A549 (cell line): Measurements from ENCODE around the gene RABGAP1. TPM values are rescaled to one million over a fixed set of nuclear protein-coding genes. Genes with fewer than 3 reads are reported as not detected.
A peak's percentile ranks its signal among the peaks of the same experiment; 100 is the strongest.

Experiments used
- ATAC-seq, 2 experiments: fragments of 200-7000 bp in 1 of 2; fragments of >200 bp in 1 of 2; cut with Nextera tagmentation in 1 of 2; cut with Tn5 transposase in 1 of 2; 3 replicates each; pipeline versions ENCODE4 v1.8.0 to v1.9.1; 2018 to 2020; ENCODE audit warnings: mild to moderate bottlenecking in 1 of 2, moderate library complexity in 1 of 2
- CTCF ChIA-PET: fragments of 300-600 bp; sonication (Branson Sonifier 250); formaldehyde crosslinking; extraction: SDS; loops from one replicate; lab custom pipeline; 2021; ENCODE audit warnings: antibody characterized with exemption, inconsistent platforms; lab: Yijun Ruan, JAX
- POLR2A ChIA-PET: fragments of 350-600 bp; formaldehyde crosslinking; extraction: SDS; loops from one replicate; lab custom pipeline; 2021; ENCODE audit warnings: antibody characterized with exemption, inconsistent platforms; lab: Yijun Ruan, JAX
- DNase-seq, 2 experiments: peaks; one replicate each; pipeline versions ENCODE4 v3.0.0 to v3.0.0-alpha.2; 2011 to 2016; ENCODE audit warnings: low read depth in 1 of 2, low spot score in 1 of 2
- FAIRE-seq: peaks from 2 replicates; lab custom pipeline; 2011; peaks lifted over from hg19 to GRCh38; lab: Jason Lieb, UNC
- H3K27ac ChIP-seq, 2 experiments: fragments of >200 bp; sonication (Bioruptor Twin); formaldehyde crosslinking; 3 replicates each; pipeline ENCODE4 v1.5.1; 2016 to 2017
- H3K4me1 ChIP-seq: fragments of >200 bp; sonication (Bioruptor Twin); formaldehyde crosslinking; 3 replicates; pipeline ENCODE4 v1.6.1; 2016
- H3K4me2 ChIP-seq: fragments of >200 bp; sonication (Bioruptor Twin); formaldehyde crosslinking; 3 replicates; pipeline ENCODE4 v1.6.1; 2016
- H3K4me3 ChIP-seq: fragments of >200 bp; sonication (Bioruptor Twin); formaldehyde crosslinking; 3 replicates; pipeline ENCODE4 v1.5.1; 2016
- H3K9me3 ChIP-seq: fragments of >200 bp; sonication (Bioruptor Twin); formaldehyde crosslinking; 3 replicates; pipeline ENCODE4 v1.6.1; 2016
- CBX2 ChIP-seq: fragments of 200-600 bp; sonication (generic); IDR thresholded peaks from 2 replicates; pipeline ENCODE4 v1.6.1; 2016; ENCODE audit warnings: low read depth, mild to moderate bottlenecking, borderline replicate concordance
- CEBPB ChIP-seq, 2 experiments: fragments of >200 bp in 1 of 2; sonication (Bioruptor Twin) in 1 of 2; formaldehyde crosslinking in 1 of 2; IDR thresholded peaks; 2 replicates each; pipeline ENCODE4 v1.6.1; 2012 to 2016
- CHD2 ChIP-seq: fragments of 150-350 bp; IDR thresholded peaks from 2 replicates; pipeline ENCODE4 v1.6.1; 2014; ENCODE audit warnings: low read length; ENCODE audit not compliant: partially characterized antibody
- EHMT2 ChIP-seq: fragments of 200-600 bp; sonication (generic); IDR thresholded peaks from 2 replicates; pipeline ENCODE4 v1.6.1; 2016; ENCODE audit warnings: antibody characterized with exemption, low read depth, mild to moderate bottlenecking, moderate library complexity
- EP300 ChIP-seq, 2 experiments: fragments of >200 bp; sonication (Bioruptor Twin); formaldehyde crosslinking; IDR thresholded peaks; 2 replicates in 1 of 2; 3 replicates in 1 of 2; pipeline ENCODE4 v1.6.1; 2016 to 2017
- FOSL2 ChIP-seq, 2 experiments: fragments of 450-650 bp in 1 of 2; fragments of >200 bp in 1 of 2; sonication (Bioruptor Twin) in 1 of 2; formaldehyde crosslinking; IDR thresholded peaks; 2 replicates each; pipeline versions ENCODE4 v1.5.0 to v1.6.1; 2016 to 2020; ENCODE audit warnings: mild to moderate bottlenecking in 1 of 2, moderate library complexity in 1 of 2
- GATA3 ChIP-seq: IDR thresholded peaks from 2 replicates; pipeline ENCODE4 v1.6.1; 2012; ENCODE audit warnings: borderline replicate concordance
- HDAC2 ChIP-seq: fragments of 200-600 bp; sonication (generic); IDR thresholded peaks from 2 replicates; pipeline ENCODE4 v1.6.1; 2016
- HOXB5 ChIP-seq: fragments of 250-450 bp; sonication (Bioruptor Pico); IDR thresholded peaks from 2 replicates; pipeline ENCODE4 v1.5.0; 2020; ENCODE audit warnings: mild to moderate bottlenecking, moderate library complexity
- JUN ChIP-seq, 2 experiments: fragments of >200 bp; sonication (Bioruptor Twin); formaldehyde crosslinking; IDR thresholded peaks; 2 replicates in 1 of 2; 3 replicates in 1 of 2; pipeline ENCODE4 v1.6.1; 2016 to 2017
- JUNB ChIP-seq: fragments of >200 bp; sonication (Bioruptor Twin); formaldehyde crosslinking; IDR thresholded peaks from 2 replicates; pipeline ENCODE4 v1.6.1; 2016
- MAFK ChIP-seq: fragments of 450-650 bp; IDR thresholded peaks from 2 replicates; pipeline ENCODE4 v1.6.1; 2014; ENCODE audit not compliant: partially characterized antibody
- MAZ ChIP-seq: fragments of 150-350 bp; IDR thresholded peaks from 2 replicates; pipeline ENCODE4 v1.6.1; 2014; ENCODE audit warnings: antibody characterized with exemption, low read depth, low read length, borderline replicate concordance
- MYC ChIP-seq: IDR thresholded peaks from 2 replicates; pipeline ENCODE4 v1.6.1; 2012; ENCODE audit warnings: mild to moderate bottlenecking, inconsistent platforms, low read length, improper control_type of control experiment, borderline replicate concordance
- NPAS2 ChIP-seq: fragments of 250-450 bp; sonication (Bioruptor Pico); IDR thresholded peaks from 2 replicates; pipeline ENCODE4 v1.8.0; 2022; ENCODE audit warnings: mild to moderate bottlenecking, moderate library complexity, borderline replicate concordance
- PHF8 ChIP-seq: fragments of 200-600 bp; sonication (generic); IDR thresholded peaks from 2 replicates; pipeline ENCODE4 v1.6.1; 2016; ENCODE audit warnings: low read depth, mild to moderate bottlenecking, antibody characterized with exemption, moderate library complexity, borderline replicate concordance
- RARB ChIP-seq: fragments of 250-450 bp; sonication (Bioruptor Pico); IDR thresholded peaks from 2 replicates; pipeline ENCODE4 v1.8.0; 2021; ENCODE audit warnings: mild to moderate bottlenecking, moderate library complexity
- RCOR1 ChIP-seq: fragments of 150-350 bp; IDR thresholded peaks from 2 replicates; pipeline ENCODE4 v1.6.1; 2014; ENCODE audit warnings: antibody characterized with exemption, low read length, low read depth
- RNF2 ChIP-seq: fragments of 200-600 bp; sonication (generic); IDR thresholded peaks from 2 replicates; pipeline ENCODE4 v1.6.1; 2016; ENCODE audit warnings: low read depth, mild to moderate bottlenecking, antibody characterized with exemption, moderate library complexity, borderline replicate concordance
- TFCP2L1 ChIP-seq: fragments of 250-450 bp; sonication (Bioruptor Pico); IDR thresholded peaks from 2 replicates; pipeline ENCODE4 v1.5.0; 2021; ENCODE audit warnings: mild to moderate bottlenecking
- TP53 ChIP-seq: fragments of 250-450 bp; sonication (Bioruptor Pico); IDR thresholded peaks from 2 replicates; pipeline ENCODE4 v1.5.0; 2021; ENCODE audit warnings: mild to moderate bottlenecking, moderate library complexity
- ZNF302 ChIP-seq: fragments of 250-450 bp; sonication (Bioruptor Pico); IDR thresholded peaks from 2 replicates; pipeline ENCODE4 v1.9.0; 2021; ENCODE audit warnings: inconsistent platforms, mild to moderate bottlenecking, moderate library complexity
- ZSCAN20 ChIP-seq: fragments of 250-450 bp; sonication (Bioruptor Pico); IDR thresholded peaks from 2 replicates; pipeline ENCODE4 v1.8.0; 2022; ENCODE audit warnings: mild to moderate bottlenecking, moderate library complexity
- WGBS: methylation state at CpG from one replicate; pipeline ENCODE4 v1.1.6; 2017; ENCODE audit errors: missing lambda C conversion rate; 5-methylcytosine and 5-hydroxymethylcytosine counted together
- polyA plus RNA-seq, 4 experiments: library from polyadenylated mRNA; depleted of rRNA in 3 of 4; stranded (reverse); fragments of >200 nt; fragmentation: RNase III in 1 of 4; extraction: RNeasy Plus Mini Kit Qiagen cat#74134 plus additional on column Dnase treatment in 1 of 4; gene quantifications; 2 replicates in 3 of 4; 3 replicates in 1 of 4; pipeline ENCODE4 v1.2.3, GENCODE V29; 2011 to 2017
- TF ChIP-seq, protein P1 (sequence below): IDR thresholded peaks from 2 replicates; pipeline ENCODE4 v1.6.1; 2012
- TF ChIP-seq, protein P2 (sequence below): fragments of 450-650 bp; IDR thresholded peaks from 2 replicates; pipeline ENCODE4 v1.6.1; 2014; ENCODE audit warnings: antibody characterized with exemption
- TF ChIP-seq, protein P3 (sequence below): fragments of >200 bp; sonication (Bioruptor Twin); formaldehyde crosslinking; IDR thresholded peaks from 2 replicates; pipeline ENCODE4 v1.6.1; 2016
- TF ChIP-seq, protein P4 (sequence below): fragments of 200-600 bp; sonication (generic); IDR thresholded peaks from 2 replicates; pipeline ENCODE4 v1.6.1; 2016; ENCODE audit warnings: antibody characterized with exemption, mild to moderate bottlenecking, moderate library complexity

RABGAP1 gene
- polyA plus RNA-seq, 2 of the 4 experiments (the other 2 are of a cell fraction), result 17.5 to 39.9 TPM

DNA sequence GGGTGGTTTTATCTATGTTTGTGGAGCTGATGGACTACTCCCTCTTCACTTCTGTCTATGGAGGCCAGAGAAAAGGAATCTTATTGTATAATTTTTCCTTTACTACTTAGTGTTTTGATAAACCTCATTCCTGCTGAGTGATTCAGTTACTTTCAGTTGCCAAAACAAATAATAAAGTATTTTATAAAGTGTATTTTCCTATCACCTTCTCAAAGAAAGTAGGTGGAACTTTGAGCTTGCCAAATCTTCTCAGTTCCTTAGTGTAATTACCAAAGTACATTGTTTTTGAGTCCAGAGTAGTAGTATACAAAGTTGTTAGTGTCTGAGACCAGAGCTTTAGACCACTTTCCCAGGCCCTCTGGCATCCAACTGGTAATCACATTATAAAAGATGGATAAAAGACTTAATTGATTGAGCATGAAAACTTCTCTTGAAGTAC lies 13.5 kb downstream of the RABGAP1 start:
- DNase-seq, result no peak
- POLR2A ChIA-PET, result interaction anchor here (0.8 to 1.2 kb wide), 2 partner anchors 14 to 49 kb away, joined by 3 to 4 read pairs; partner anchors contain the start of gene RC3H2
- no peak for TF ChIP-seq RARB (CRISPR knock-in tag)
- TF ChIP-seq MYC, result no peak
- TF ChIP-seq, protein P1, sequence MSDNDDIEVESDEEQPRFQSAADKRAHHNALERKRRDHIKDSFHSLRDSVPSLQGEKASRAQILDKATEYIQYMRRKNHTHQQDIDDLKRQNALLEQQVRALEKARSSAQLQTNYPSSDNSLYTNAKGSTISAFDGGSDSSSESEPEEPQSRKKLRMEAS, result no peak
- TF ChIP-seq, protein P2, sequence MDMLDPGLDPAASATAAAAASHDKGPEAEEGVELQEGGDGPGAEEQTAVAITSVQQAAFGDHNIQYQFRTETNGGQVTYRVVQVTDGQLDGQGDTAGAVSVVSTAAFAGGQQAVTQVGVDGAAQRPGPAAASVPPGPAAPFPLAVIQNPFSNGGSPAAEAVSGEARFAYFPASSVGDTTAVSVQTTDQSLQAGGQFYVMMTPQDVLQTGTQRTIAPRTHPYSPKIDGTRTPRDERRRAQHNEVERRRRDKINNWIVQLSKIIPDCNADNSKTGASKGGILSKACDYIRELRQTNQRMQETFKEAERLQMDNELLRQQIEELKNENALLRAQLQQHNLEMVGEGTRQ, result no peak
- TF ChIP-seq RNF2, result no peak
- TF ChIP-seq, protein P3, sequence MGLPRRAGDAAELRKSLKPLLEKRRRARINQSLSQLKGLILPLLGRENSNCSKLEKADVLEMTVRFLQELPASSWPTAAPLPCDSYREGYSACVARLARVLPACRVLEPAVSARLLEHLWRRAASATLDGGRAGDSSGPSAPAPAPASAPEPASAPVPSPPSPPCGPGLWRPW, result no peak
- TF ChIP-seq ZNF302 (CRISPR knock-in tag), result no peak
- no peak for TF ChIP-seq PHF8
- no peak for TF ChIP-seq CEBPB (IDR thresholded peaks at IDR 0.05)
- no peak for TF ChIP-seq TFCP2L1 (CRISPR knock-in tag)
- no peak for TF ChIP-seq EHMT2
- no peak for TF ChIP-seq HOXB5 (CRISPR knock-in tag)
- TF ChIP-seq MAFK, result no peak
- TF ChIP-seq HDAC2, result no peak

DNA sequence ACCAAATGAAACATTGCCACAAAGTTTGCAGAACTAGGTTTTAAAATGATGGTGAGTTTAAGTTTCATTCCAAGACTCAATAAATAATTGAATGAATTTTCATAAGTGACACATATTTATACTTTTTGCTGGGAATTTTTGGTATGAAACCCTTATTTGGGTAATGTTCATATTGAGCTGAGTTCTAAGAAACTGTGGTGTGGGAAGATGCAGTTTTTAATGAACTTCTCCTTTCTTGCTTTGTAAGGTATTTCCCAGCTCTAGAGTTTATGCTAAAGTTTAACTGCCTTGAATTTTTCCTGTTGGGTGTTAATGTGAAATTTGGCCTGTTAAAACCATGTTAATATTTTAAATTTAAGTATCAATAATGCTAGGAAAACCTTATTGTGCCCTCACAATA lies 15.1 kb downstream of the RABGAP1 start:
- ChIA-PET CTCF (interaction anchor here (0.8 kb wide), 1 partner anchor 13 kb away, joined by 3 read pairs; no protein-coding TSS in a partner anchor), POLR2A (interaction anchor here (0.7 kb wide), 1 partner anchor 128 kb away, joined by 5 read pairs; no protein-coding TSS in a partner anchor)
- no peak overlapping the region for H3K4me2 ChIP-seq
- peaks cover 16% of the 10 kb centered on the region for H3K4me1 ChIP-seq
- ATAC-seq, result no peak
- no peaks in the 10 kb centered on the region for H3K9me3 ChIP-seq
- no peak for TF ChIP-seq FOSL2 (IDR thresholded peaks at IDR 0.05)
- TF ChIP-seq FOSL2 (CRISPR knock-in tag; IDR thresholded peaks at IDR 0.05), result no peak
- no peak for TF ChIP-seq CHD2
- H3K4me3 ChIP-seq, result no peak overlapping the region
- no peak overlapping the region for H3K27ac ChIP-seq
- no peak for FAIRE-seq
- DNase-seq, result no peak

More for the DNA sequence above, 13.5 kb downstream of the RABGAP1 start:
- Histone ChIP-seq H3K27ac (no peak overlapping the region), H3K9me3 (no peaks in the 10 kb centered on the region), H3K4me3 (no peak overlapping the region), H3K4me1 (peaks cover 16% of the 10 kb centered on the region), H3K4me2 (peak overlapping the region; percentile 52)
- ATAC-seq, result no peak
- CTCF ChIA-PET, result interaction anchor here (0.6 kb wide), 1 partner anchor 37 kb away, joined by 3 read pairs; no protein-coding TSS in a partner anchor
- FAIRE-seq, result no peak

DNA sequence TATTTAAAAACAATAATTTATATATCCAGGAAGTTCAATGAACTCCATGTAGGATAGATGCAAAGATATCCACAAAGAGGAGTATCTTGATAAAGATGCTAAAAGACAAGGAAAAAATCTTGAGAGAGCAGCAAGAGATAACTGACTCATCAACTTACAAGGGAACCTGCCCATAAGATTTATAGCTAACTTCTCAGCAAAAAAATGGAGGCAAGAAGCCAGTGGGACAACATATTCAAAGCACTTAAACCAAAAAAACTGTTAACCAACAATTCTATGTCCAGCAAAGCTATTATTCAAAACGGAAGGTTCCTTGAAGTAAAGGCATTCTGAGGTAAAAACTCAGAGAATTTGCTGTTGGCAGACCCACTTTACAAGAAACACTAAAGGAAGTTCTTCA lies 20.3 kb downstream of the RABGAP1 start:
- no peaks in the 10 kb centered on the region for H3K9me3 ChIP-seq
- ATAC-seq (no peak), FAIRE-seq (no peak), DNase-seq (no peak)
- ChIA-PET POLR2A (interaction anchor here (1.2 kb wide), 1 partner anchor 20 kb away, joined by 6 read pairs; the partner anchor contains the start of gene RABGAP1), CTCF (interaction anchor here (1.5 kb wide), 1 partner anchor 19 kb away, joined by 4 read pairs; no protein-coding TSS in a partner anchor)
- TF ChIP-seq JUNB (no peak), GATA3 (no peak), ZSCAN20 (CRISPR knock-in tag) (no peak), RCOR1 (no peak), HDAC2 (no peak), EP300 (IDR thresholded peaks at IDR 0.05) (no peak), MAZ (no peak), FOSL2 (IDR thresholded peaks at IDR 0.05) (no peak), FOSL2 (CRISPR knock-in tag; IDR thresholded peaks at IDR 0.05) (no peak), MAFK (no peak), MYC (no peak), JUN (IDR thresholded peaks at IDR 0.05) (no peak), TP53 (CRISPR knock-in tag) (no peak), NPAS2 (no peak), HOXB5 (CRISPR knock-in tag) (no peak), CBX2 (no peak)
- TF ChIP-seq, protein P1, result no peak
- TF ChIP-seq, protein P2, result no peak
- TF ChIP-seq, protein P4, sequence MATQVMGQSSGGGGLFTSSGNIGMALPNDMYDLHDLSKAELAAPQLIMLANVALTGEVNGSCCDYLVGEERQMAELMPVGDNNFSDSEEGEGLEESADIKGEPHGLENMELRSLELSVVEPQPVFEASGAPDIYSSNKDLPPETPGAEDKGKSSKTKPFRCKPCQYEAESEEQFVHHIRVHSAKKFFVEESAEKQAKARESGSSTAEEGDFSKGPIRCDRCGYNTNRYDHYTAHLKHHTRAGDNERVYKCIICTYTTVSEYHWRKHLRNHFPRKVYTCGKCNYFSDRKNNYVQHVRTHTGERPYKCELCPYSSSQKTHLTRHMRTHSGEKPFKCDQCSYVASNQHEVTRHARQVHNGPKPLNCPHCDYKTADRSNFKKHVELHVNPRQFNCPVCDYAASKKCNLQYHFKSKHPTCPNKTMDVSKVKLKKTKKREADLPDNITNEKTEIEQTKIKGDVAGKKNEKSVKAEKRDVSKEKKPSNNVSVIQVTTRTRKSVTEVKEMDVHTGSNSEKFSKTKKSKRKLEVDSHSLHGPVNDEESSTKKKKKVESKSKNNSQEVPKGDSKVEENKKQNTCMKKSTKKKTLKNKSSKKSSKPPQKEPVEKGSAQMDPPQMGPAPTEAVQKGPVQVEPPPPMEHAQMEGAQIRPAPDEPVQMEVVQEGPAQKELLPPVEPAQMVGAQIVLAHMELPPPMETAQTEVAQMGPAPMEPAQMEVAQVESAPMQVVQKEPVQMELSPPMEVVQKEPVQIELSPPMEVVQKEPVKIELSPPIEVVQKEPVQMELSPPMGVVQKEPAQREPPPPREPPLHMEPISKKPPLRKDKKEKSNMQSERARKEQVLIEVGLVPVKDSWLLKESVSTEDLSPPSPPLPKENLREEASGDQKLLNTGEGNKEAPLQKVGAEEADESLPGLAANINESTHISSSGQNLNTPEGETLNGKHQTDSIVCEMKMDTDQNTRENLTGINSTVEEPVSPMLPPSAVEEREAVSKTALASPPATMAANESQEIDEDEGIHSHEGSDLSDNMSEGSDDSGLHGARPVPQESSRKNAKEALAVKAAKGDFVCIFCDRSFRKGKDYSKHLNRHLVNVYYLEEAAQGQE, result no peak
- no peaks in the 10 kb centered on the region for H3K4me1 ChIP-seq
- 68% methylated on average over 1 of the region's 1 CpG for WGBS
- no peak overlapping the region for H3K4me2 ChIP-seq
- no peak overlapping the region for H3K27ac ChIP-seq
- no peak overlapping the region for H3K4me3 ChIP-seq
